ENCODE data around the gene VPS36.
"Not testable (repeated sequence)": the region's sequence is repeated elsewhere in the genome, so short reads cannot be mapped to it uniquely, and the experiment has no call there.

Gene VPS36

DNA sequence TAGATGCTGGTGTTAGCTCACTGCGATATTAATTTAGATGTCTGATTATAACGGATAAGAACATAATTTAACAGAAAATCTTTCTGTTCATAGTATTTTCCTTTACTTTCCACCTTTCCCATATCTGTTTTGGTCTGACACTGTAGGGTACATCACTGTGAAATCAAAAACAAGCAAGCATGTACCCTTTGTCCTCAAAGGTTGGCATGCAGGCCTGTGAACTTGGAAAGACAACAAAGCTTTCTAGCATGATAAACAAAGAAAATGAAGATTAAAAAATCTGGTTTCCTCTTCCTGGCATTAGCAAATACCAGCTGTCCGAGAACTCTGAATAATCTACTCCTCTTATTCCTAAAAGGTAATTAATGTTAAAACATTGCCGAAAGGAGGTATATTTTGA is 76.0 kb downstream of the VPS36 start:
- no peak for DNase-seq

DNA sequence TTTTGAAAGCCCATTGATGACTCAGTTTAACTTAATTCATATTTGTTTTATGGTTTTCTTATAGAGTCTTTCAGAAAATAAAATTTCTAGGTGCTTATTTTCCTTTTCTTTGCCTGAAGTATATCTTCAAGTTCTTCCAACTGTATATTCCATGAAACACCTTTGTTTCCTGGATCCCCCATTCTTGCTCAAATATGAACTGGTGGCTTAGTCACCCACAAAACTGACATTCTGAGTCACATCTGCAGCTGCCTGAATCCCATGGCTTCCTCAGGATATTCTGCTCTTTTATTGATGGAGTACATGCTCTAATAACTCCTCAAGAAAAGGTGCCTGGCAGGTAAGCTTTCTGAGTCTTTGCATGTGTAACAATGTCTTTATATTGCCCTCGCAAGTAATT is 77.2 kb downstream of the VPS36 start:
- not testable (repeated sequence) for DNase-seq

DNA sequence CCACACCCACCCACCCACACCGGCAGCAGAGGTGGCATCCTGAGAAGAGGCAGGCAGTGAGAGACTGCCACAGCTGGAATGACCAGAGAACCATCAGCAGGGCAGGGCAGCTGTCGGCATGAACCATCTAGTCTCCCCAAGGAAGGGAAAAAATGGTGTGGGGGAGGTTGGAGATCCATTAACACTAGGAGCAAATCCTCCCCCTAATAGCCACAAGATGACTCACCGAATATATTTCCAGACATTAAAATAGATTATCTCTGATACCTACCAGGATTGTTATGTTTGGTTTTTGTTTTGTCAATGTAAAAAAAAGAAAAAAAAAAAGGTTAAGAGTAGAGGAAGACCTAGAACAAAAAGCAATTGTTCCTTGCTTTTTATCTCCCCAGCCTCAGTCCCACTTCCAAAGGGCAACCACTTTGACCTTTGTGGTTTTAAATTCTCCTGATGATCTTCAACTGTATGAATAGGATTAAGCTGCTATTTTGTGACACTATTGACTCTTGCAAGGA is 78.6 kb downstream of the VPS36 start:
- DNase-seq: no peak

DNA sequence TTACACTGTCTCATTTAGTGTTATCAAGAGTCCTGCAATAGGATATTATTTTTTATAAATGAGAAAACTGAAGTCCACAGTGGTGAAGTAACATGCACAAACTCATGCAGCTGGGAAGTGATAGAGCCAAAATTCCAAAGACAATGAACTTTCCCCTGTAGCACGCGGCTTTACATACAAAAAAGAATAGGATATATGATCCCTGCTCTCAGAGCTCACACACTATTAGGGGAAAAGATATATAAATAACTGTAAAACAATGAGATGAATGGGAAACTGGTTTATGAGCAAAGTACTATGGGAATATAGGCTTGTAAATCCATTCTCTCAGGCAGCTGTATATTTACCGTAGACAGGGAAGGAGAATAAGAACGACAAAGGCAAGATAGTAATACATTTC is 84.1 kb downstream of the VPS36 start:
- DNase-seq: no peak
